Measurements from ENCODE around the gene MKKS.

MKKS gene

DNA sequence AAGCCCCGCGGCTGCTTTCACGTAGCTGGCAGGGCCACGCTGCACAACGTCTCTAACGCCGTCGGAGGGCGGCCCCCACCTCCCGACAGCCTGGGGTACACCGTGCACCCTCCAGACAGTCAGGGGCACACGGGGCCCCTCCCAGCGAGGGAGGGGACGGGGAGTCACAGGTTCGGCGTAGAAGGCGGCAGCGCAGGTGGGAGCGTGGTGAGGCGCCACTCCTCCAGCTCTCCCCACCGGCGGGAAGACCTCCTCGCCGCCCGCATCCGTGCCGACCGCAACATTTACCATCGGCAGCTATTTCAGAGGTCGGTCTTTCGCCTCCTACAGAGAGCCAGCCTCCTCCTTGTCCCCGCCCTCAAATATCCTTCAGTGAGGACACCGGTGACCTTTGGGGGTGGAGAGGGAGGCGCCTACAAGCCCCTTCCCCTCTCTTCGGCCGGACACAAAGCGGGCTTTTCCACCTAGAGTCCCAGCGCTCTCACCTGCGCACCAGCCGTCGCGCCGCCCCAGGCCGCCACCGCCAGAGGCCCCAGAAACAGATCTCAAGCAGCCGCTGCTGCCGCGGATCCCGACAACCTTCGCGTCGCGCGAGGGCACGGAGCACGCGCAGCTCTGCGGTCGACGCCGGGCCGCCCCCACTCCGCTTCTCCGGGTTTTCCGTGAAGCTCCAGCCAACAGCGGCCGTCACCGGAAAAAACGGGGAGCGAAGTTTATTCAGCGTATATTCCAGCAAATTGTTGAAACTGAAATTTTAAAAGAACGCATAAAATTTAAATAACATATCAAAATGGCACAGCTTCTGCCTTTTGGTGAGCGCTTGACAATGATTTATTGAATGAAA is at the start of gene MKKS:
MKKS (minus strand) TSS at position 600 of the 844 bp plus-strand sequence. CDS start 20,708 bp downstream, outside the sequence.
- DNase-seq = peak; percentile 93

DNA sequence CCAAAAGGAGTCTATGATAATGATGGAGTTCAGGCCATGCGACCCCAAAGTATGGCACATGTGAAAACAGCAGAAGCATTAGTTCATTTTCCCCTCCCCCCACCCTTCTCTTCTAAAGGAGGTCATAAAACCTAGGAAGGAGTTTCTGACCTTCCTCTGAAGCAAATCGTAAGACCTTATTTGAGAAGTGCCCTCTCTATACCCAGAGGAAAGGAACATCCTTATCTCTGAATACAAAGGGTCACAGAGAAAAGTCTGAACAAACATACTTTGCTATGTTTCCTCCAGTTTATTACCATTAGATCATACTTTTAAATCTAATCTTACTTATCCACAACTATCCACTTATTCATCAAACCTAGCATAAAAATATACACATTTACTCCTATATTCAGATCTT is 49.7 kb upstream of the MKKS start:
- DNase-seq = no peak

DNA sequence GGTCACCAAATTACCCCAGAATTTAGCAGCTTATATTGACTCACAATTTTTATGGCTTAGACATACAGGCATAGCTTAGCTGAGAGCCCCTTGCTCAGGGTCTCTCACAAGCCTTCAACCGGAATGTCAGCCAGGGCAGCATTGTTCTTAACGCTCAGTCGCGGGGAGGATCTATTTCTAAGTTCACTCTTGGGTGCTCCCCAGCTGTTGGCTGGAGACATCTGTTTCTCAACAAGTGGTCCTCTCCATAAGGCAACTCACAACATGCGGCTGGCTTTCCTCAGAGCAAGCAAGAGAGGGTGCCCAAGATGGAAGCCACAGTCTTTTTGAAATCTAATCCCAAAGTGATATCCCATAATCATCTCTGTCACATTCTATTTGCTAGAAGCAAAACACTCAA is 47.7 kb upstream of the MKKS start:
- no peak for DNase-seq

DNA sequence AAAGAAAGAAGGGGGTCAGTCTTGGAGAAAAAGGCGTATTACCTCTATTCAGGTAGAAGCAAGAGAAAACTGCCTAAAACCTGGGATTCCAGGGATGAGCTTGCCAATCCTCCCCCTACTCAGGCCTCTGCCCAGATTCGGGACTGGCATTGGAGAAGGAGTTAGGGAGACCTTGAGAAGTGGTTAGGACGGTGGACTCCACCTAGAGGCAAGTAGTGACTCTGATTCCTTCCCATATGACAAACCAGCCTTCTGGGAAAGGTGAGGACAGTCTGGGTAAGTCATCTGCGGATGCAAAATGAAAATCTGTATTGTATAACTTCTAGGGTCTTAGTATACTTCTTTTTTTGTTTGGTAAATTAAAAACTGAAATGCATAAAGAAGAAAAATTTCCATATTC is 44.9 kb upstream of the MKKS start:
- DNase-seq = no peak

DNA sequence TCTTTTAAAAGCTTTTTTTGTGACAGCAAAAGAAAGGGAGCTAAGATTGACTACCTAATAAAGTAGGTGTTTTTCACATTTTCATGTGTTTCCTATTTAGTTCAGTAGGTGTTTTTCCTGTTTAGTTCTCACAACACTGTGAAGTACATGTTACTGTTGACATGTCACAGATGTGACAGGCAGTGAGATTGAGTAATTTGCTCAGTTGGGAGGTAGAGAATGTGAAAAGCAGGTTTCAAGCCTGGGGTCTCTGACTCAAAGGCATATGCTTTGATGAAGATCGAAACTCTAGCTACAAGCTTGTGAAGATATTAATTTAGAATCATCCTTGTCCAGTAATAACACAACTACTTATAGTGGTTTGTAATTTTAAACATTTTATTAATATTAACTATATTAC is 44.2 kb upstream of the MKKS start:
- no peak for DNase-seq

DNA sequence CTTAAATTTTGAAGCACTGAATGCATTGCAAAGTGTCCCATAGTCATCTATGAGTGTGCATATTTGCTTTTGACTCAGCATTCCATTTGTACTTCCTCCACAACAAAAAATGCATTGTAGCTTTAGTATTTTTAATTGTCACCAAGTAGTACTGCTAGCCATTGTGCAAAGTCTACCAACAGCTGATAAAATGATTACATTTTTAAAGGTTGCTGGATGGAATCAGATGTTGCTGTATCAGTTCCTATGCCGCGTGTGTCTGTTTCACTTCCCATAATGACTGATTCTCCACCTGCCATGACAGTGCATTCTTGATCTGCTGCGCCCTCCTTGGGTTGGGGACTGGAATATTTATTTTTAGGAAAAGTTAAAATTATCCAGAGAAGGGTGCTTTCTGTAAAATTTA is 42.3 kb upstream of the MKKS start:
- no peak for DNase-seq

DNA sequence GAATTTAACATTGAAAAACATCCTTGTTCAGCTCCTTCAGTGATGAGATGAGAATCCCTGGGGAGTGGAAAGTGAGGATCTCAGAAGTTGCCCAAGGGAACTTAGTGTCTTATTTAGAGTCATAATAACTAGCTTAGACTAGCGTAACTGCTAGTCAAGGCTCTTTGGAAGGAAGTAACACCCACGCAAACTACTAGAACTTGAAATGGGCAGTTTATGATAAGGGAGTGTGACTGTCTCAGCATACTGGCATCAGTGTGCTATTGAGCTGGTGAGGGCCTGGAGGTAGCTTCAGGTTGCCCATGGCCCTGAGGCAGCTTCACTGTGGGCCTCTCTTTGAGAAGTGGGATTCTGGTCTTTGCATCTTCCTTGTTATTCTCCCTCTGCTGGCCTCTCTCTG is 41.2 kb upstream of the MKKS start:
- DNase-seq = no peak

DNA sequence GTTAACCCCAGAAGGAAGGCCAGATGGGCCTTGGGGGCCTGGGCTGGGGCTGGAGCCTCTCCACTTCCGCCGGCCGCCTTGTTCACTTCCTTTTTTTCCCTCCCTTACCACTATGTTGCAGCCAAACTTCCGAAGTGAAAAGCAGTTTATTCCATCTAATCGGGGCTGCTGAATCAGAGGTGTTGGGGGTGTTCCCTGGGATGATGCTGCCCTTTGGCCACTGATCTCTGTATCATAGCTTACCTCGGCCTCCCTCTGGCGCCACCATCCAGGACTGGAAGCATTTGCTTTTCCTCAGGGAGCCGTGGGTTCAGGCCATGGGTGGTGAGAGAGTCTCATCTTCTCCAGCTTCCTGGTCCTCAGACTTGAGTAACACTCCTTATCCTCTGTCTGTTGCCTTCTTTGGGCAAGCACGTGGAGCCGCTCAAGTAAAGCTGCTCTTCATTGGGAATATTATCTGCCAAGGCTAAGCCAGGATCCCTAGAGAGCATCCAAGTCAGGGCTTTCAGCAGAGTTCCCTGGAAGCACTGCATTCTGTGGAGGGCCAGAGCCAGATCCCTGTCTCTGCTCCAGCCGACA is 40.7 kb upstream of the MKKS start:
- DNase-seq = no peak

DNA sequence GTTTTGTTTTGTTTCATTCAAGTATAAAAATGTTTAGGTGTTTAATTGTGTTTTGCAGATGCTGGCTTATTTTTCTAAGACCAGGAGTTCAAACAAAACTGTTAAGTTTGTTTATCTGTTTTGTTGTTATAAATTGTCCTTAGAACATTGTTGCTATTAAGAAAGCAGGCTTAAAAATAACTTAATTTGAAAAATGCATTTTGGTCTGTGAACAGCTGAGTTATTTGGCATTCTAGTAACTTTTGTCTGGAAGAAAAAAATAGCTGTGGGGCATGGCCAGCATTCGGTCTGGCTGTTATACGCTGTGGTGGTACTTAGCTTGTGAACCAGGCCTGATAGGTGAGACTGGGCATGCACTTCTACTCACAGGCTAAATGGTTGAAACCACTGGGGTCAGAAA is 38.8 kb upstream of the MKKS start:
- DNase-seq = no peak

DNA sequence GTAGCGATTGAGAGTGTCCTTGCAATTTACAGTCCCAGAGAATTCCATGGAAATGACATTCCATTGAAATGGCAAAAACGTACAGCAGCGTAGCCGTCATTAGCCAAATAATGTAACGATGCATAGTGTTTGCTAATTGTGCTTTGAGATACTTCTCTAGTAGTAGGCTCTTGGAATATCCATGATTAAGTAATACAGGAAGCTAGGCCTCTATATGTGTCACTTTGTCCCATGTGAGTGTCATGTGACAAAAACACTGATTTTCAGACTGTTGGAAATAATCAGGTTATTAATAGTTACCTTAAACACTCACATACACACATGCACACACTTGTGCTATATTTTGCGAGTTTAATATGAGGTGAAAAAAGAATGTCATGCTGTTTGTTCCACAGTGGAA is 36.3 kb upstream of the MKKS start:
- DNase-seq = no peak

DNA sequence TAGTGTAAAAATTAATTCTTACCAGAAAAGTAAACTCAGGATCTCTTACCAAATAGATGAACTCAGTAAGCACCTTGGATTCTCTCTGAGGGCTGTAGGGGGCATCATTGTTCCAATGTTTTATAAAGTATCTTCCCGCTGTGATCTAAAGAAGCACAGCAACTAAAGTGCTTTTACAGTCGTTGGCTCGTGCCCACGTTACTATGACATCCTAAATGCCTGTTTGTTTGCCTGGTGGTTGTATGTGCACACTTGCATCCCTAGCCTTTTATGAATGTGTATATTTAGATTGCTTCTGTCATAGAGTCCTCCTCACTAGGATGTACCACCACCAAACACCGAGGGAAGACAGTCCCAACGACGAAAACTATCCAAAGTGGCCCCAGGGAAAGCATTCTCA is 35.6 kb upstream of the MKKS start:
- DNase-seq = peak; percentile 78

DNA sequence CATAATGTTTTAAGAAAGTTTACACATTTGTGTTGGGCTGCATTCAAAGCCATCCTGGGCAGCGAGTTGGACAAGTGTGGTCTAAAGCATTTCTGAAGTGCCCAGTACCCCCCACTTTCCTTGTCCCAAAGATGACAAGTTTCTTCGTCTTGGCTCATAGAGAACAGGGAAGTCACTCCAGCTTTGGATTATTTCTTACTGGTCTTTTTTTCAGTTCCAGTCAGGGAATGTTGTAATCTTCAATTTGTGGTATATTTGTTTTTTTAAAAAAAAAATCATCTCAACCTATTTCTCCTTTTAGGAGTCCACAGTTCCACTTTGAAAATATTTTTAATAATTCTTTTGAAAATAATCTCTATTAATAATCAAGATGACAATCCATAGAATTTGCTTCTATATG is 35.0 kb upstream of the MKKS start:
- no peak for DNase-seq

DNA sequence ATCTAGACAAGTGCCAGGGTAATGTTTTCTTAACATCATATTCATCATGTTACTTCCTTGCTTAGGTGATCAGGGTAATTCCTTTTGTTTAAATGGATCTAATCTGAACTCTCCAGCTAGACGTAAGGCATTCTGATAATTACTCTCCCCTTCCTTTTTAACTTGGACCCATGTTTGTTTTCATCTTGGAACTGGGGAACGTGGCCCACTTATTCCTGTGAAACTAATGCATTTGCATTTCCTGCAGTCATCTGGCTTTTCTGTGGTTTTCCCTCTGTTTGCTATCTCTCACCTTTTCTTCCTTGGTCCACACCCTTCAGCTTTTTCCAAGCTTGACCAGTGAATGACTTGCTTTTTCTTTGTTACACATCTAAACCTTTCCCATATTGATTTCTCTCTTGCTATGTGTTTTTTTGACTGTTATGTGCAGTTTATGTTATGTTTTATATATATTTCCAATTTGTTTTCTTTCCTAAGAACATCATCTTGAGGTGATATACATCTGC is 34.4 kb upstream of the MKKS start:
- no peak for DNase-seq

DNA sequence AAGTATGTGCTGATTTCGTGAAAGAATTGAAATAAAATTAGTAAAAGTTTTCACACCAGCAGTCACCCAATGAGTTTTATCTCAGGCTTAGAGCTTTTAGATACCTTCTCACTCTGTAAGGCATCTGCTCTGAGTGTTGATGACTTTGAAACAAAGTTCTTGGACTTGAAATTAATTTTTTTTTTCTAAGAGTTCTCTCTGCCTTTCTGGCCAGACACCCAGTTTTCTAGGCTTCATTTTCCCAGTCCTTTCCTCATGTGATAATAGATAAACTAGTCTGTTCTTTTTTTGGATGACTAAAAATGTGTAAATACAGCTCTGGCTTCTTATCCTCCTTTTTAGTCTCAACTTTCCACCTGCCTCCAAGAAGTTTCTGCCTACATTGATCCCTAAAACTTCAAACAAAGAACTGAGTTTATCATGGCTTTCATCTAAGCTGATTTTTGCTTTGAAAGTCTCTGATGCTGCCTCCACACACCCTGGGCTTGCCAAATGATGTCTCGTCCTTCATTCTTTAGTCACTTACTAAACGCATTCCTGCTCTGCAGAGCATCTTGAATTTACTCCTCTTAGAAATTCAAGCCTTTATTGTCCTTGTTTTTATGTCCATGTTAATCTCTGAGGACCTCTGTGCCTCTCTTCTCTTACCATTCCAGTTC is 33.8 kb upstream of the MKKS start:
- DNase-seq = no peak

DNA sequence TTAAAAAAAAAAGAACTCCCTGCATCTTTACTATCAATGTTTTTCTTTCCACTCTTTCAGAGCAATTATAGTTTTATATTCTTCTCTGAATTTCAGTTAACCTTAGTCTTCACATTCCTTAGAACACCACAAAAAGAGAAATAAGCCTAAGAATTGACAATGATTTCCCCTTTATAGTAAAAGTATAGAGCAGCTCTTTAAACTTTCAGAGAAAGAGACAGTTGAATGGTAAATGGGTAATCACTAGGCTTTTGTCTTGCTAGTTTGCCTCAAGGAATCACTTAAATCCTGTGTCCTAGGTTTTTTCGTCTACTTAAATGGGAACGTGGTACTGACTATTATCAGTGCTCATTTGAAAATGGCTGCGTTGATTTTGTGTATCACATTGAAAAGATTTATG is 32.8 kb upstream of the MKKS start:
- no peak for DNase-seq

DNA sequence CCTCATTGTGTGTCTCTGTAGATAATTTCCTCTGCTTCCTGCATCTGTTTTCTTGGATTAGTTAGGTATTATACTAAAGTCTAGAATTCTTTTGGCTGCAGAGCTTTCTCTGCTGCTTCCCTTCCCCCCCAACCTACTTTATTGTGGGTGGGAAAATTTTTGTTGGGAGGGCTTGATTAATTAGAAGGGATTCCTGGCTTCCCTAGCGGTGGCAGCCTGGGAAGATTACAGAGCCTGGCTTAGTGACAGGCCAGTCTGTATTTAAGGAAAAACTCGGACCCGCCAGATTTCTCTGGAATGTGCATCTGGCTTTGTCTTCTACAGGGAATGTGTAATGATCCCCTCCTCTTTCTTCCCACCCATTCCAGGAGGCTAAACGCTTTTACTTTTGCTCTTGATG is 32.3 kb upstream of the MKKS start:
- DNase-seq = no peak

DNA sequence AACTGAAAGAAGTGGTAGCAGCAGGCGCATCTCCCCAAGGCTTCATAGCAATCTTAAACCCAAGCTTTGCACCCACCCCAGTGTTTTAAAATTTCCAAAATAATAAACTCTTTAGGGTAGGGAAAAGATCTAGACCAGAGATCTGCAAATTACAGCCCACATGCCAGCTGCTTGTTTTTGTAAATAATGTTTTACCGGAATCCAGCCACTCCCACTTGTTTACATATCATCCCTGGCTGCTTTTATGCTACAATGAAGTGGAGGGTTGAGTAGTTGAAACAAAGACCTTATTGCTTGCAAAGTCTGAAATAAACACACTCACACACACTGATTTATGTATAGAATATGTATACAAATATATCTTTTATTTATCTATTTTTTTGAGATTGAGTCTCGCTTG is 31.1 kb upstream of the MKKS start:
- no peak for DNase-seq

DNA sequence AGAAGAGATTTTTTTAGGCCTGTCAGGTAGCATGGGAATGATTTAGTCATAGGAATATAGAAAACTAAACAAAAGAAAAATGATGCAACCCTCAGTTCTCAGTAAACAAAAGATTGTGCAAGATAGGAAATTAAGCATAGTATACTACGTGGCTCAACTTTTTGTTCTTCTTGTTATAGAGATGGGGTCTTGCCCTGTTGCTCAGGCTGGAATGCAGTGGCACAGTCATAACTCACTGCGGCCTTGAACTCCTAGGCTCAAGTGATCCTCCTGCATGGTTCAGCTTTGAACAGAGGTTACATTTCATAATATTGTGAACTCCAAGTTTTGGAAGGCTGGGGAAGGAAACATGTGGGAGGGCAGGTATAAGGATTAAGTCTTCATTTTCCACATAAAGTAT is 29.6 kb upstream of the MKKS start:
- DNase-seq = no peak

DNA sequence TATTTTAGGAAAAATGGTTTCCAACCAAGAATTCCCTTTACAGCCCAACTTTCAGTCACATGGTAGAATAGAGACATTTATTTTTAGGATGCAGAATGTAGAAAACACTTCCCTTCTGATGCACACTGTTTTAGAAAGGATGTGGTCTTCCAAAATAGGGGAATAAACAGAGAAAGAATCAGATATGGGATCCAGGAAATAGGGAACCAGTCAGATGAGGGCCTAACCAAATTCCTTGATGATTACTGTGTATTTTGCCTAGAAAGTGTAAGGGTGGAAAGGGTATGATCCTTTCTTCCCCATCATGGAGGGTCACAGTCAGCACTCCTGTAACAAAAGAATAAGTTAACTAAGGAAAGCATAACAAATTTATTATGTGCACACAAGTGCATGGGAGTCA is 28.5 kb upstream of the MKKS start:
- DNase-seq = no peak

DNA sequence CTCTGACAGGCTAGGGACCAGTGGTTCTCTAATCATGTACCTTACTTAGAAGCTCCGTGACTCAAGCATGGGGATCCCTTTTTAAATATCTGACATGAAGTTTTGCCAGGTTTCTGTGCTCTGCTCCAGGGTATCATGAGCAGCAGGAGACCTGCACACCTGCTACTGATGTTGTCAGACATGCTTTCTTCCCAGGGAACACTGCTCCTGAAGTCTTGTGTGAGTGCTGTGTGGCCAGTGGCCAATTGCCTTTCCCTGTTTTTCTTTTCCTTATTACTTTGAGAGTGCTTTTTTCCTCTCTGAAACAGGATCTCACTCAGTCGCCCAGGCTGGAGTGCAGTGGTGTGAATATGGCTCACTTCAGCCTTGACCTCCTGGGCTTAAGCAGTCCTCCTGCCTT is 27.5 kb upstream of the MKKS start:
- no peak for DNase-seq

DNA sequence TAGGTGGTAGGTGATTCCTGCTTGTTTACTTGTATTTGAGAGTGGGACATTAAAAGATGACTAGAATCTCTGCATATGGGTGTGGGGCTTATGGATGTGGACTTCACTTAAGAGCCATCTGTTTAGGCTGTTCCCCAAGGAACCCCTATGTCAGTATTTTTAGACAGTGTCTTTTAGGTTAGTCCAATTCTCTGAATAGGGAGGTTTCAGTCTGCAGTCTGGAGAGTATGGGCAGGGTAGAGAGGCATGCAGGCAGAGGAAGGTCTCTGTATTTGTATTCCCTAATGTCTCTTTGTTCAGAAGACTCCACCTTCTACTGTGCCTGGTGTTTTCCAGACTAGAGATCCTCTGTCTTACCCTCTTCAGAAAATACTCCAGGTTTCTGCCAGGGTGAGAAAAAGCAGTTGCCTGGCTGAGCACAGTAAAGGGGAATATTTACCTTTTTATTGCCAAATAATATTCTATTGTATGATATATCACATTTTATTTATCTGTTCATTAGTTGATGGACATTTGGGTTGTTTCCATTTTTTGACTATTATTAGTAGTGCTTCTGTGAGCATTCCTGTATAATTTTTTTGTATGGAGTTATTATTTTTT is 20.2 kb upstream of the MKKS start:
- no peak for DNase-seq

DNA sequence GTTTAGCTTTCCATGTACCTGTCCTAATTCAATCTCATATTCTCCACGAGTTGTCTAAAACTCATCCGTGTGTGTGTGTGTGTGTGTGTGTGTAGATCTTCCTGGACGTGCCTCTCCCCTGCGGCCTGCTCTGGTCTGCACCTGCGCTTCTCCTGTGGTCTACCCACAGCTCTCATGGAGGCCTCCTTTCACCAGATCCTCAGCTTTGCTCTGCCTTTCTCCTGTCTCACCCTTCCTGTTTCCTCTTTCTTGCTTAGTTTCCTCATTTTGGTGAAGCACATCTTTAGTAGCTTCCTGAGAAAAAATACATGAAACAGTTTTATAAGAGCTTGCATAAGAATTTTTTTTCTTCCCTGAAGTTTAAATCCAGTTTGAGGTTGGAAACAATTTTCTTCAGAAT is 19.2 kb upstream of the MKKS start:
- DNase-seq = no peak

DNA sequence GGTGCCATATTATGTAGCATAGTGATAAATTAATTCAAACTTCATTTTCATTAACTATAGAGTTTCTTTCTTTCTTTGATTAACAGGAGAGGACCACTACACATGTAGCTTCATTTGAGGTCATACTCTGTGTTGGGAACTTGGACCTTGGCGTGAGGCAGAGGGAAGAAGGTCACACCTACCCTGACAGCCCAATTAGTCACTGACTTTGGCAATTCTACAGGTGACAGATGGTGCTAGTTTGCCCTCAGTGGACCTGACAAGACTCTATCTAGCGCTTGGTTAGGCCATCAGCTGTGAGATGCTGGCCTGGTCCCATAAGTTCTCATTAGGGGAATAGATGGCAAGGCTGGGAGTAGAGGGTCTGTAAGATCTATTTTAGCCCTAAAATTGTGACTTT is 15.2 kb upstream of the MKKS start:
- DNase-seq = no peak

Data from NCI-H510A (cell line).